IMR-90 (cell line): ENCODE results near the gene CUL1. TPM values are rescaled to one million over a fixed set of nuclear protein-coding genes. Genes with fewer than 3 reads are reported as not detected.

Experiments
- ATAC-seq: fragments of 200-7000 bp; cut with Tn5 transposase; 2 replicates; pipeline ENCODE4 v1.9.1; 2020; ENCODE audit warnings: low read depth, mild to moderate bottlenecking, moderate library complexity
- BruUV-seq: library from RNA; stranded (reverse); fragments of 400-500 nt; replicated peaks from 2 replicates; lab custom pipeline; 2021; lab: Mats Ljungman, UMichigan
- CTCF ChIA-PET: fragments of 300-600 bp; formaldehyde crosslinking; extraction: SDS; loops from one replicate; lab custom pipeline; 2021; ENCODE audit warnings: antibody characterized with exemption; lab: Yijun Ruan, JAX
- POLR2A ChIA-PET: fragments of 300-600 bp; sonication (Branson Sonifier 250); formaldehyde crosslinking; loops from one replicate; lab custom pipeline; 2022; ENCODE audit warnings: antibody characterized with exemption; ENCODE audit not compliant: unreplicated experiment; lab: Charles Lee
- DNase-seq: peaks from one replicate; pipeline ENCODE4 v3.0.0; 2013
- H2AFZ ChIP-seq: replicated peaks from 2 replicates; pipeline ENCODE3; 2013; ENCODE audit warnings: low read length, mild to moderate bottlenecking; ENCODE audit not compliant: poor library complexity
- H2AK5ac ChIP-seq: 2 replicates; pipeline ENCODE4 v1.6.1; 2013; ENCODE audit warnings: low read depth, low read length, inconsistent platforms
- H2AK9ac ChIP-seq: replicated peaks from 2 replicates; pipeline ENCODE3; 2013; ENCODE audit warnings: mild to moderate bottlenecking, low read depth, low read length, moderate library complexity; ENCODE audit not compliant: poor library complexity
- H2BK120ac ChIP-seq: 2 replicates; pipeline ENCODE4 v1.6.1; 2013; ENCODE audit warnings: low read depth, low read length, inconsistent platforms
- H2BK15ac ChIP-seq: 3 replicates; pipeline ENCODE4 v1.6.1; 2013; ENCODE audit warnings: low read depth, low read length, inconsistent platforms
- H2BK20ac ChIP-seq: 2 replicates; pipeline ENCODE4 v1.6.1; 2013; ENCODE audit warnings: low read depth, mild to moderate bottlenecking, inconsistent platforms, low read length, moderate library complexity
- H2BK5ac ChIP-seq: 2 replicates; pipeline ENCODE4 v1.6.1; 2013; ENCODE audit warnings: mild to moderate bottlenecking, low read depth, low read length, inconsistent platforms; ENCODE audit not compliant: poor library complexity, severe bottlenecking
- H3K14ac ChIP-seq: replicated peaks from 2 replicates; pipeline ENCODE4 v1.6.1; 2013; ENCODE audit warnings: low read depth, low read length, inconsistent platforms
- H3K18ac ChIP-seq: 2 replicates; pipeline ENCODE4 v1.6.1; 2013; ENCODE audit warnings: low read depth, low read length, control low read depth
- H3K23ac ChIP-seq: 2 replicates; pipeline ENCODE4 v1.6.1; 2013; ENCODE audit warnings: low read depth, low read length, inconsistent platforms
- H3K27ac ChIP-seq: 2 replicates; pipeline ENCODE4 v1.5.1; 2013; ENCODE audit warnings: mild to moderate bottlenecking, control low read depth, low read length; ENCODE audit not compliant: insufficient read depth
- H3K27me3 ChIP-seq: 2 replicates; pipeline ENCODE4 v1.6.1; 2013; ENCODE audit warnings: low read length; ENCODE audit not compliant: control insufficient read depth, insufficient read depth
- H3K36me3 ChIP-seq: 2 replicates; pipeline ENCODE4 v1.6.1; 2013; ENCODE audit warnings: low read length, mixed read lengths; ENCODE audit not compliant: control insufficient read depth, insufficient read depth
- H3K4ac ChIP-seq: 2 replicates; pipeline ENCODE4 v1.6.1; 2013; ENCODE audit warnings: low read depth, low read length, inconsistent platforms
- H3K4me1 ChIP-seq: 2 replicates; pipeline ENCODE4 v1.6.1; 2013; ENCODE audit warnings: low read length, mixed read lengths; ENCODE audit not compliant: control insufficient read depth, insufficient read depth
- H3K4me2 ChIP-seq: 2 replicates; pipeline ENCODE4 v1.6.1; 2013; ENCODE audit warnings: low read depth, mild to moderate bottlenecking, control low read depth, low read length, moderate library complexity
- H3K4me3 ChIP-seq: 2 replicates; pipeline ENCODE4 v1.5.1; 2013; ENCODE audit warnings: low read depth, mild to moderate bottlenecking, control low read depth, low read length, moderate library complexity; ENCODE audit not compliant: insufficient read depth
- H3K56ac ChIP-seq: 2 replicates; pipeline ENCODE4 v1.6.1; 2013; ENCODE audit warnings: low read length, inconsistent platforms; ENCODE audit not compliant: insufficient read depth; ENCODE audit errors: extremely low read depth
- H3K79me1 ChIP-seq, 2 experiments: 2 replicates each; pipeline ENCODE4 v1.6.1; 2013; ENCODE audit warnings: low read length in 2 of 2, inconsistent platforms in 1 of 2, low read depth in 1 of 2
- H3K9ac ChIP-seq: 2 replicates; pipeline ENCODE4 v1.6.1; 2013; ENCODE audit warnings: low read depth, low read length, control low read depth
- H3K9me1 ChIP-seq: 2 replicates; pipeline ENCODE4 v1.6.1; 2013; ENCODE audit warnings: low read length, inconsistent platforms; ENCODE audit not compliant: insufficient read depth
- H3K9me3 ChIP-seq: 2 replicates; pipeline ENCODE4 v1.6.1; 2013; ENCODE audit warnings: low read length; ENCODE audit not compliant: control insufficient read depth, insufficient read depth
- H4K20me1 ChIP-seq: 2 replicates; pipeline ENCODE4 v1.6.1; 2013; ENCODE audit warnings: low read length, inconsistent platforms; ENCODE audit not compliant: insufficient read depth
- H4K5ac ChIP-seq: 2 replicates; pipeline ENCODE4 v1.6.1; 2013; ENCODE audit warnings: mild to moderate bottlenecking, low read depth, low read length, control low read depth
- H4K8ac ChIP-seq, 2 experiments: 2 replicates each; pipeline ENCODE4 v1.6.1; 2013; ENCODE audit warnings: low read depth in 2 of 2, low read length in 2 of 2, control low read depth in 1 of 2, inconsistent platforms in 1 of 2
- H4K91ac ChIP-seq: 2 replicates; pipeline ENCODE4 v1.6.1; 2013; ENCODE audit warnings: low read depth, low read length, inconsistent platforms; ENCODE audit not compliant: insufficient read depth
- MAFK ChIP-seq: IDR thresholded peaks from 2 replicates; pipeline ENCODE4 v1.6.1; 2012; ENCODE audit warnings: low read depth, low read length, improper control_type of control experiment
- MAZ ChIP-seq: IDR thresholded peaks from 2 replicates; pipeline ENCODE4 v1.6.1; 2012; ENCODE audit warnings: low read depth, mild to moderate bottlenecking, low read length, improper control_type of control experiment, moderate library complexity, borderline replicate concordance
- MXI1 ChIP-seq: IDR thresholded peaks from 2 replicates; pipeline ENCODE4 v1.6.1; 2012; ENCODE audit warnings: low read depth, mild to moderate bottlenecking, low read length, moderate library complexity, borderline replicate concordance
- NFE2L2 ChIP-seq: fragments of 150-350 bp; IDR thresholded peaks from 2 replicates; pipeline ENCODE4 v1.6.1; 2016; ENCODE audit warnings: low read depth, mild to moderate bottlenecking, low read length
- WGBS, 2 experiments: methylation state at CpG; one replicate each; pipeline versions ENCODE4 v1.1.5 to v1.1.7; 2013; ENCODE audit warnings: missing lambda C conversion rate in 2 of 2; ENCODE audit not compliant: insufficient read length in 1 of 2; ENCODE audit errors: extremely low coverage in 2 of 2; 5-methylcytosine and 5-hydroxymethylcytosine counted together
- dilution Hi-C: fragments of 300-500 bp; cut with HindIII; formaldehyde crosslinking; loops from one replicate; pipeline ENCODE4 v1.14.3; 2018; ENCODE audit warnings: low sequenced_read_pairs; ENCODE audit not compliant: unreplicated experiment
- in situ Hi-C: fragments of 300-500 bp; cut with MboI; formaldehyde crosslinking; loops from 3 replicates; pipeline ENCODE4 v1.14.3; 2019; ENCODE audit warnings: low sequenced_read_pairs, inconsistent platforms, mixed read lengths
- intact Hi-C: fragments of 100-400 bp; cut with micrococcal nuclease; formaldehyde crosslinking; loops from 2 replicates; pipeline ENCODE4 v1.10.0; 2022
- polyA plus RNA-seq, 3 experiments: library from polyadenylated mRNA; depleted of rRNA; stranded (reverse); fragments of >200 nt; gene quantifications; 2 replicates each; pipeline ENCODE4 v1.2.3, GENCODE V29; 2012; ENCODE audit warnings: low replicate concordance in 1 of 3
- total RNA-seq: library from RNA; depleted of rRNA; stranded (reverse); fragments of >200 nt; gene quantifications from 2 replicates; pipeline ENCODE4 v1.2.3, GENCODE V29; 2012

Gene CUL1
- total and polyA plus RNA-seq, 2 of the 4 experiments (the other 2 are of a cell fraction): 44.0 to 46.2 TPM

GRCh38 chr7:148738737-148739535 lies 40.2 kb downstream of the CUL1 start:
- no peak overlapping the region for H2AK5ac ChIP-seq
- peaks cover 6% of the 10 kb centered on the region for H3K4me1 ChIP-seq
- H3K18ac ChIP-seq: no peak overlapping the region
- no peak overlapping the region for H4K8ac ChIP-seq
- H3K4ac ChIP-seq: no peak overlapping the region
- peaks cover 26% of the 10 kb centered on the region for H3K36me3 ChIP-seq
- H4K5ac ChIP-seq: no peak overlapping the region
- H4K91ac ChIP-seq: no peak overlapping the region
- H4K20me1 ChIP-seq: peaks cover 27% of the 10 kb centered on the region
- H3K23ac ChIP-seq: no peak overlapping the region
- ChIA-PET CTCF (interaction anchor here (0.8 kb wide), 1 partner anchor 38 kb away, joined by 3 read pairs; no protein-coding TSS in a partner anchor), POLR2A (no interaction called here)
- no peak overlapping the region for H2AK9ac ChIP-seq
- ATAC-seq (peak; percentile 77), DNase-seq (peak; percentile 59)
- intact Hi-C loops: no loop called here
- no peak overlapping the region for H3K14ac ChIP-seq
- BruUV-seq: no TSS peak
- no peak for TF ChIP-seq NFE2L2
- TF ChIP-seq MAFK: peak; percentile 65; the same call in 1 of the 2 replicates
- no peak for TF ChIP-seq MAZ
- no peak for TF ChIP-seq MXI1
- H2BK5ac ChIP-seq: no peak overlapping the region
- H2AFZ ChIP-seq: no peak overlapping the region
- WGBS, 2 experiments: no CpG with 5 or more reads among the region's 14 CpGs
- H3K27ac ChIP-seq: no peak overlapping the region
- no peak overlapping the region for H3K4me2 ChIP-seq
- no peak overlapping the region for H3K9ac ChIP-seq
- no peak overlapping the region for H3K56ac ChIP-seq
- no peak overlapping the region for H2BK120ac ChIP-seq
- no peaks in the 10 kb centered on the region for H3K9me3 ChIP-seq
- H3K4me3 ChIP-seq: no peak overlapping the region
- no peaks in the 10 kb centered on the region for H3K27me3 ChIP-seq
- H3K9me1 ChIP-seq: peaks cover 13% of the 10 kb centered on the region
- no peak overlapping the region for H2BK20ac ChIP-seq
- H3K79me1 ChIP-seq: peaks cover 19 to 54% of the 10 kb centered on the region in 2 experiments
- in situ Hi-C loops: no loop called here
- dilution Hi-C loops: no loop called here
- no peak overlapping the region for H2BK15ac ChIP-seq
